Cardiac fibroblast (primary cell): ENCODE results near the gene MYO16.

Experiments
- DNase-seq, 2 donors: peaks; one replicate each; pipeline versions ENCODE4 v3.0.0 to v3.0.0-alpha.2; 2010; ENCODE audit warnings: low read depth in 2 of 2
- H3K4me3 ChIP-seq, 2 donors: replicated peaks in 1 of 2; 1 replicate in 1 of 2; 2 replicates in 1 of 2; pipeline ENCODE4 v1.5.1; 2011; ENCODE audit warnings: low read depth in 2 of 2, low read length in 2 of 2, mild to moderate bottlenecking in 2 of 2, moderate library complexity in 1 of 2
- TF ChIP-seq, protein P1 (sequence below): IDR thresholded peaks from one replicate; pipeline ENCODE4 v1.5.1; 2011; ENCODE audit warnings: low read depth, mild to moderate bottlenecking, low read length, inconsistent platforms

The MYO16 gene

DNA sequence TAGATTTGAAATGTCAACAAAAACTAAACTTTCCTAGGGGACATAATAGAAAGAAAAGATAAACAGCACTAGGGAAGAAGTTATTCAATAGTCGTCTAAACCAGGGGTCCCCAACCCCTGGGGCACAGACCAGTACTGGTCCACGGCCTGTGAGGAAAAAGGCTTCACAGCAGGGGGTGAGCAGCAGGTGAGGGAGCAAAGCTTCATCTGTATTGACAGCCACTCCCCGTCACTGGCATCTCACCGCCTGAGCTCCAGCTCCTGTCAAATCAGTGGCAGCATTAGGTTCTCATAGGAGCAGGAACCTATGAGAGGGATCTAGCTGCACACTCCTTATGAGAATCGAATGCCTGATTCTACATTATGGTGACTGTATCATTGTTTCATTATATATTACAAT, 382.7 kb downstream of the MYO16 start:
- TF ChIP-seq, protein P1, sequence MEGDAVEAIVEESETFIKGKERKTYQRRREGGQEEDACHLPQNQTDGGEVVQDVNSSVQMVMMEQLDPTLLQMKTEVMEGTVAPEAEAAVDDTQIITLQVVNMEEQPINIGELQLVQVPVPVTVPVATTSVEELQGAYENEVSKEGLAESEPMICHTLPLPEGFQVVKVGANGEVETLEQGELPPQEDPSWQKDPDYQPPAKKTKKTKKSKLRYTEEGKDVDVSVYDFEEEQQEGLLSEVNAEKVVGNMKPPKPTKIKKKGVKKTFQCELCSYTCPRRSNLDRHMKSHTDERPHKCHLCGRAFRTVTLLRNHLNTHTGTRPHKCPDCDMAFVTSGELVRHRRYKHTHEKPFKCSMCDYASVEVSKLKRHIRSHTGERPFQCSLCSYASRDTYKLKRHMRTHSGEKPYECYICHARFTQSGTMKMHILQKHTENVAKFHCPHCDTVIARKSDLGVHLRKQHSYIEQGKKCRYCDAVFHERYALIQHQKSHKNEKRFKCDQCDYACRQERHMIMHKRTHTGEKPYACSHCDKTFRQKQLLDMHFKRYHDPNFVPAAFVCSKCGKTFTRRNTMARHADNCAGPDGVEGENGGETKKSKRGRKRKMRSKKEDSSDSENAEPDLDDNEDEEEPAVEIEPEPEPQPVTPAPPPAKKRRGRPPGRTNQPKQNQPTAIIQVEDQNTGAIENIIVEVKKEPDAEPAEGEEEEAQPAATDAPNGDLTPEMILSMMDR, result no peak
- no peak for DNase-seq
- no peak overlapping the region for H3K4me3 ChIP-seq

DNA sequence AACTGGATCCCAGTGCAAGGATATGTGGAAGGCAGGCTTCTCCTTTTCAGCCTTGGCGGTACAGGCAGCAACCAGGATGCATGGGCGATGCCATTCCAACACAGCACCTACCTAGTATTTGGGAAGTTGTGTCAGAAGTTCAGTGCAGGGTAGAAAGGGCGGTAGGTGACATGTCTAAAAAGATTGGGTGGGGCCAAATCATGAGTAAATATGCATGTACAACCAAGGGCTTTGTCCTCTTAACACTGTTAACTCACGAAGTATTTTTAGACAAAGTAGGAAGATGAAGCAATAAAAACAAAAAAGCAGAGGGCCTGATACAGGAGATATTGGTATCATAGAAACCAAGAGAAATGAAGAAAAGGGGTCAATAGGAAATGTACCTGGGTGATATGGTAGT, 392.1 kb downstream of the MYO16 start:
- TF ChIP-seq, protein P1, result no peak
- no peak overlapping the region for H3K4me3 ChIP-seq
- DNase-seq, result no peak

DNA sequence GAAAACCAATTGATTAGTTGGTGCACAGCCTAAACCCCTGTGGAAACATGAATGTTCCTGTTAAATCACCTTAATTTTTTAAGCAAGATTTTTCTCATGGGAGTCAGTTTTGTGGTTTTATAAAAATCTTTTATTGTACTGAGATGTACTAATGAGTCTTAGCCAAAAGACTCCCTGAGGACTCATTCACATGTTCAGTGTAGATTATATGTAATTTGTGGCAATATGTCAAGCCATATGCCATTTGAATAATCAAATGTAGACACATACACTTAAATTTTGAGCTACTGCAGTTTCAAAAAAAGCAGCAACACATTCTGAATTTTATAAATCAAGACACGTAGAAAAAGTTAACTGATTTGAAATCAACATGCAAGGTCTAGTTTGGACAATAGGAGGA, 395.2 kb downstream of the MYO16 start:
- no peak overlapping the region for H3K4me3 ChIP-seq
- no peak for DNase-seq
- TF ChIP-seq, protein P1, result no peak

DNA sequence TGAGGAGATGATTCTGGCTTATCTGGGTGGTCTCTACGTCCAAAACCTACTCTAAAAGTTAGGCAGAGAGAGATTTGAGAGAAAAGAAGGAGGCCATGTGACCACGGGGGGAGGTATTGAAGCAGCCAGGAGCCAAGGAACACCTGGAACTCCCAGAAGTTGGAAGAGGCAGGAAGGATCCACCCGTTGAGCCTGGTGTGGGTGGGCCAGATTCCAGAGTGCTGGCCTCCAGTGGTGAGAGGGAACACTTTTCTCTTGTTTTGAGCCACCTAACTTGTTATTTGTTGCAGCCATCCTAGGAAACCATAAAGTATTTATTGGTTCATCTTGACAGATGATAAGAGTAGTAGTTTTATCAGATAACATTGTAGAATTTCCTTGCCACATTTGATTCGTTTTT, 396.9 kb downstream of the MYO16 start:
- no peak for DNase-seq
- TF ChIP-seq, protein P1, result no peak
- no peak overlapping the region for H3K4me3 ChIP-seq

DNA sequence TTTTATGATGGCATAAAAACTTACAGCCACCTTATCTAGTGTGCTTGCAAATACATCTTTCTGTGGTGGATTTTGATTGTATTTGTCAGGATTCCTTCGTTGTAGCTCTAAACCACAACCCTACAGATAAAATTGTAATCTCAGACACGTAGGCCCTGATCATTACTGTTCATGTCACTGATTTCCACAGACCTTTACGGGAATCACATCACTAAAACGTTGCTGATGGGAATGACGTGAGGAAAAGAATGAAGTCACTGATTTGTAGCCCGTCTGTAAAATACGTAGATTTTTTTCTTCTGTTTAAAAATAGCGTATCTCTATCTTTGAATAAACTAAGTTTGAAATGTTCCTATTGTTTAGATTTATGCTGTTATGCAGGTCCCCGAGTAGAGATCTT, 399.2 kb downstream of the MYO16 start:
- DNase-seq, result peak in 1 of 2 donors; percentile 50
- TF ChIP-seq, protein P1, result no peak
- H3K4me3 ChIP-seq, result no peak overlapping the region

DNA sequence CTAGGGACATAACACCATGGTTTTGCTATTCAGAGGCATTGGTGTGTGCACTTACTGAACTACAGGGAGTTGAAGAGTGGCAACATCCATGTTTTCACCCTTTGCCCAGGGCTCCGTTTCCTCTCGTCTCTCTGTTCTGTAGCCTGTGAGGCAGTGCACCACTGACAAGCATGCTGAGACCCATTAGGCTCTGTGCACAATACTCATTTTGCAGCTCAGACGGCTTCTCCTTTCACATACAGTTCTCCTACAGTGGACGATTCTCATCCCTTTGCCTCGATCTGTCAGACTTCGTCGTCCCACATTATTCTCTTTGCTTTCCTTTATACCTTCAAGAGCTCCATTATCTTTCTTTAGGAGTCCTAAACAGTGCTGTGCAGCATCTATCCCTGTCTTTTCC, 403.7 kb downstream of the MYO16 start:
- no peak for DNase-seq
- TF ChIP-seq, protein P1, result no peak
- no peak overlapping the region for H3K4me3 ChIP-seq

DNA sequence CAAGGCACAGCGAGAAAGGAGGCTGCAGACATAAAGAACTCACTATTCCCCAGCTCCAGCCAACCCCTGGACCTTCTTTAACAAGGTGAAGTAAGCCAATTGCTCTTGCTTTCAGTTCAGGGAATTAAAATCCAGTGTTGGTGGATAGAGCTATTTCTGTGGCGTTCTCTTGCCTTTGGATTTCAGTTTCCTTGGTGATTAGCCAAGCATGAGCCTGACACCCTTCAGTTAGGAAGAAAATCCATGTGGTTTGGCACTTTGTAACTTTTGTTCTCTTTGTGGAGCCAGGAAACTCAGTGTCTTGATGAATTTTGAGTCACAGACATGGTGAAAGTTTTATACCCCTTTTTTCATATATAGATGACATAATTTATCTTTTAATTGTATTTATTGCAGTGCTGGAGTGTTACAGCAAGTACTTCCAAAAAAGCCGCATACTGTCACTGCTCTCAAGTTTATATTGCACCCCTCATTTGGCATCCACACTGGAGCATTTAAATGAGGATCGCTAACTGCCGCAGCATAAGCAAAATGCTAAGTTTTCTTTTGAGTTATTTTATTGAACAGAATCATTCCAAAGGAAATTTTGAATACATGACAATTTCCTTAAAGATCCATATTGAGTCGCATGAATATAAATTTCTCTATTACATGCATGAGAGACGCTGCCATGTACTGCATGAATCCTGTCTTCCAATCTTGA, 406.8 kb downstream of the MYO16 start:
- H3K4me3 ChIP-seq, result no peak overlapping the region
- no peak for DNase-seq
- TF ChIP-seq, protein P1, result no peak
